GM12873 (cell line): ENCODE results near the gene PRRT2.

ENCODE experiments used
- CTCF ChIP-seq: IDR thresholded peaks from 2 replicates; pipeline ENCODE4 v1.5.1; 2012; ENCODE audit warnings: low read depth, mild to moderate bottlenecking, moderate library complexity, low read length, control low read depth; ENCODE audit not compliant: insufficient read depth; ENCODE audit errors: missing control alignments

Gene PRRT2

GRCh38 chr16:29820271-29820701 is 8.3 kb downstream of the PRRT2 start, which contains the start of gene MVP:
Gene MVP, plus strand, starts transcription at chr16:29820462. Its CDS starts 10,088 bp downstream, at chr16:29830550.
- no peak for TF ChIP-seq CTCF

- TF ChIP-seq CTCF, result no peak
Measured at GRCh38 chr16:29820730-29821642, 9.0 kb downstream of the PRRT2 start.

- TF ChIP-seq CTCF, result no peak
Measured at GRCh38 chr16:29821643-29822115, 9.7 kb downstream of the PRRT2 start.

- TF ChIP-seq CTCF, result no peak
Measured at GRCh38 chr16:29824589-29825144, 12.7 kb downstream of the PRRT2 start.

GRCh38 chr16:29825145-29826044 is 13.4 kb downstream of the PRRT2 start:
- no peak for TF ChIP-seq CTCF

- TF ChIP-seq CTCF, result no peak
Measured at GRCh38 chr16:29826342-29826695, 14.3 kb downstream of the PRRT2 start.
